OCI-LY7 (cell line): ENCODE results near the gene TXNDC2. TPM values are rescaled to one million over a fixed set of nuclear protein-coding genes. Genes with fewer than 3 reads are reported as not detected.

Experiments used
- BruUV-seq: library from RNA; stranded (reverse); fragments of 400-500 nt; replicated peaks from 2 replicates; lab custom pipeline; 2021; lab: Mats Ljungman, UMichigan
- CTCF ChIA-PET: fragments of 300-600 bp; sonication (Branson Sonifier 250); formaldehyde crosslinking; loops from one replicate; lab custom pipeline; 2022; ENCODE audit warnings: antibody characterized with exemption; ENCODE audit not compliant: unreplicated experiment; lab: Charles Lee
- POLR2A ChIA-PET: fragments of 300-600 bp; sonication (Branson Sonifier 250); formaldehyde crosslinking; loops from one replicate; lab custom pipeline; 2022; ENCODE audit warnings: antibody characterized with exemption; lab: Charles Lee
- DNase-seq: peaks from one replicate; pipeline ENCODE4 v3.0.0-alpha.2; 2015; ENCODE audit warnings: low spot score
- H2AFZ ChIP-seq: fragments of 200-600 bp; sonication (generic), shearing (Covaris generic); 2 replicates; pipeline ENCODE4 v1.6.1; 2014; ENCODE audit warnings: mild to moderate bottlenecking, antibody characterized with exemption, low read length, moderate library complexity
- H3K27ac ChIP-seq: fragments of 200-600 bp; sonication (generic); 2 replicates; pipeline ENCODE4 v1.5.1; 2014; ENCODE audit warnings: mixed run types, low read depth, mild to moderate bottlenecking, moderate library complexity, low read length, inconsistent platforms; ENCODE audit not compliant: poor library complexity, severe bottlenecking
- H3K36me3 ChIP-seq: fragments of 200-600 bp; sonication (generic); 2 replicates; pipeline ENCODE4 v1.6.1; 2014; ENCODE audit warnings: mild to moderate bottlenecking, antibody characterized with exemption, low read length, moderate library complexity, mixed read lengths; ENCODE audit not compliant: insufficient read depth
- H3K4me1 ChIP-seq: fragments of 200-600 bp; sonication (generic); 2 replicates; pipeline ENCODE4 v1.5.1; 2014; ENCODE audit warnings: mild to moderate bottlenecking, low read length; ENCODE audit not compliant: insufficient read depth, poor library complexity, severe bottlenecking
- H3K4me2 ChIP-seq: fragments of 200-600 bp; sonication (generic); 2 replicates; pipeline ENCODE4 v1.6.1; 2014; ENCODE audit warnings: mild to moderate bottlenecking, low read length
- H3K4me3 ChIP-seq: fragments of 200-600 bp; sonication (generic); 2 replicates; pipeline ENCODE4 v1.5.1; 2014; ENCODE audit warnings: mild to moderate bottlenecking, low read depth, low read length; ENCODE audit not compliant: poor library complexity, severe bottlenecking
- H3K79me2 ChIP-seq: fragments of 200-600 bp; sonication (generic); 2 replicates; pipeline ENCODE4 v1.6.1; 2016; ENCODE audit warnings: low read depth, mild to moderate bottlenecking, low read length, moderate library complexity, mixed read lengths; ENCODE audit not compliant: insufficient read depth
- H3K9me2 ChIP-seq: fragments of 200-600 bp; sonication (generic); 2 replicates; pipeline ENCODE4 v1.6.1; 2016; ENCODE audit warnings: mild to moderate bottlenecking, low read length, mixed read lengths; ENCODE audit not compliant: insufficient read depth
- H3K9me3 ChIP-seq: fragments of 200-600 bp; sonication (generic); 2 replicates; pipeline ENCODE4 v1.6.1; 2014; ENCODE audit warnings: mild to moderate bottlenecking, mixed run types, low read length, mixed read lengths
- H4K20me1 ChIP-seq: fragments of 200-600 bp; sonication (generic); 2 replicates; pipeline ENCODE4 v1.6.1; 2014; ENCODE audit warnings: mild to moderate bottlenecking, antibody characterized with exemption, low read length, moderate library complexity, mixed read lengths; ENCODE audit not compliant: insufficient read depth
- CTCF ChIP-seq: fragments of 200-600 bp; sonication (generic); conservative IDR thresholded peaks from 2 replicates; pipeline ENCODE4 v1.5.1; 2014; ENCODE audit warnings: mild to moderate bottlenecking, antibody characterized with exemption, low read length, moderate library complexity, mixed read lengths
- EZH2phosphoT487 ChIP-seq: fragments of 200-600 bp; sonication (generic); IDR thresholded peaks from 2 replicates; pipeline ENCODE4 v1.6.1; 2018; ENCODE audit warnings: low read depth, borderline replicate concordance, mild to moderate bottlenecking, mixed run types, antibody characterized with exemption, low read length, moderate library complexity, mixed read lengths
- intact Hi-C: fragments of 100-400 bp; cut with micrococcal nuclease; formaldehyde crosslinking; loops from one replicate; pipeline ENCODE4 v1.10.0; 2022; ENCODE audit not compliant: unreplicated experiment
- total RNA-seq, 2 experiments: library from RNA; depleted of rRNA in 1 of 2; stranded (reverse); fragments of >200 nt in 1 of 2; shearing (Covaris generic) in 1 of 2; gene quantifications; 2 replicates each; pipeline ENCODE4 v1.2.3, GENCODE V29; 2014 to 2022

TXNDC2 gene
- total RNA-seq, 2 experiments from 2014 or later = not detected

- Histone ChIP-seq H4K20me1 (no peaks in the 10 kb centered on the region), H3K79me2 (no peaks in the 10 kb centered on the region), H3K9me3 (no peaks in the 10 kb centered on the region), H3K4me1 (no peaks in the 10 kb centered on the region), H3K36me3 (no peaks in the 10 kb centered on the region), H3K4me3 (no peak overlapping the region), H2AFZ (no peak overlapping the region), H3K4me2 (no peak overlapping the region), H3K27ac (no peak overlapping the region), H3K9me2 (no peaks in the 10 kb centered on the region)
- ChIA-PET POLR2A (no interaction called here), CTCF (no interaction called here)
- BruUV-seq = no TSS peak
- DNase-seq = no peak
- TF ChIP-seq EZH2phosphoT487 (no peak), CTCF (no peak)
- intact Hi-C loops = no loop called here
Measured at GRCh38 chr18:9876212-9876866, 9.4 kb upstream of the TXNDC2 start.

DNA sequence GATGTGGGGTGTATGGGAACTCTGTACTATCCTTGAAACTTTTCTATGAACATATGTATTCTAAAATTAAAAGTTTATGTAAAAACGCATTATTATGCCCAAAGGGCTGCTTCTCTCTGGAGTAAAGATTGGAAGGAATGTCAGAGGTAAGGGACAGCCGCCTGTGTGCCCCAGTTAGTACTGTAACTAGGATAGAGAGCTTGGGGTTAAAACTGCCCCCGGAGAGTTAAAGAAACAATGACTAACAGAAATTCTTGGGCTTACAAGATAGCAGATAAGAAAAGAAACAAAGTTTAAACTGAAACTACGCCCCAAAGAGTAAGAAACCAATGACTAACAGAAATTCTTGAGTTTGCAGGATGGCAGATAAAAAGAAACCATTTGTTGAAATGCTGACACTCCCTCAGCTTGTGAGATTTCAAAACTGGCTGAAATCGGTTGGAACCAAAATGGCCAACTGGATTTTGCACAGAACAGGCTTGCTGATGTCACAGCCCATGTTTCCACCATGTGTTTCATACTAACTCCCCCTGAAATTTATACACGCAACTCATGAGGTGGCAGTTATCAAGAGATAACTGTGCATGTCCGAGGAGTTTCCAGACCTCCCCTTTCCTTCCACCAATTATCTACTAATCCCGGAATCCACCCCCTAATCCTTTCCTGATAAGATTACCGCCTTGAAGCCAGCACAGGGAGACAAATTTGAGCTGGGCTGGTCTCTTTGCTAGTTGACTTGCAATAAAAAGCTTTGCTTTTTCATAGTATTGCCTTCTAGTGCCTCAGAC, 8.7 kb upstream of the TXNDC2 start:
- CTCF ChIA-PET = no interaction called here
- intact Hi-C loops = no loop called here
- no peaks in the 10 kb centered on the region for H3K9me3 ChIP-seq
- H3K79me2 ChIP-seq = no peaks in the 10 kb centered on the region
- H3K36me3 ChIP-seq = no peaks in the 10 kb centered on the region
- BruUV-seq = no TSS peak
- DNase-seq = no peak
- H2AFZ ChIP-seq = no peak overlapping the region
- POLR2A ChIA-PET = no interaction called here
- H4K20me1 ChIP-seq = no peaks in the 10 kb centered on the region
- TF ChIP-seq EZH2phosphoT487 (no peak), CTCF (no peak)
- H3K4me2 ChIP-seq = no peak overlapping the region
- no peaks in the 10 kb centered on the region for H3K4me1 ChIP-seq
- no peak overlapping the region for H3K27ac ChIP-seq
- H3K4me3 ChIP-seq = no peak overlapping the region
- H3K9me2 ChIP-seq = no peaks in the 10 kb centered on the region

DNA sequence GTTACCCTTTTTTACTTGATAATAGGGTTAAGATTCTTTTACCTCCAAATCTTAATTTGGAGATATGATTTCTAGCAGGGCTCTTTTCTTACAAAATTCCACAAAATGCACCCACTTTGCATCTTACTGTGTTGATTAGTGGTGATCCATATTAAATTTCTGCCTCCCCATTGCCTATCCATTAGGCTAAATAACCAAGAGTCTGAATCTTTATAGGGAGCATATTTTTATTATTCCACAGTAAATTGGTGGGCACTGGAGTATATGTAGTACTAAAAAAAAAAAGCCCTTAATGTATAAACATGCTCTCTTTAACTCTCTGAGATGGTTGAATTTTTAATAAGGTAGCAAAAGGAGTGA, 8.1 kb upstream of the TXNDC2 start:
- intact Hi-C loops = no loop called here
- no peak for DNase-seq
- Histone ChIP-seq H3K4me3 (no peak overlapping the region), H3K9me3 (no peaks in the 10 kb centered on the region), H2AFZ (no peak overlapping the region), H3K79me2 (no peaks in the 10 kb centered on the region), H3K27ac (no peak overlapping the region), H3K4me1 (no peaks in the 10 kb centered on the region), H3K4me2 (no peak overlapping the region), H3K9me2 (no peaks in the 10 kb centered on the region), H3K36me3 (no peaks in the 10 kb centered on the region), H4K20me1 (no peaks in the 10 kb centered on the region)
- BruUV-seq = no TSS peak
- ChIA-PET CTCF (no interaction called here), POLR2A (no interaction called here)
- TF ChIP-seq CTCF (no peak), EZH2phosphoT487 (no peak)
